GM12872 (cell line): ENCODE results near the gene KLHL6.

Experiments used
- CTCF ChIP-seq: IDR thresholded peaks from 3 replicates; pipeline ENCODE4 v1.5.1; 2011; ENCODE audit warnings: low read depth, mild to moderate bottlenecking, low read length, moderate library complexity; ENCODE audit not compliant: insufficient read depth

The KLHL6 gene

GRCh38 chr3:183579967-183580900 lies 24.7 kb upstream of the KLHL6 start:
- no peak for TF ChIP-seq CTCF

GRCh38 chr3:183578179-183578578 lies 22.7 kb upstream of the KLHL6 start:
- TF ChIP-seq CTCF = no peak

GRCh38 chr3:183577346-183577745 lies 21.8 kb upstream of the KLHL6 start:
- TF ChIP-seq CTCF = no peak

GRCh38 chr3:183576487-183577107 lies 21.1 kb upstream of the KLHL6 start:
- TF ChIP-seq CTCF = no peak

GRCh38 chr3:183572935-183573334 lies 17.4 kb upstream of the KLHL6 start:
- no peak for TF ChIP-seq CTCF

GRCh38 chr3:183566880-183567279 lies 11.4 kb upstream of the KLHL6 start:
- TF ChIP-seq CTCF = no peak

GRCh38 chr3:183564046-183564445 lies 8.5 kb upstream of the KLHL6 start:
- no peak for TF ChIP-seq CTCF
